NOMO-1 treated with DMSO at 0.1 percent for 48 hours (cell line): ENCODE results near the gene APEH.

Experiments
- DNase-seq: peaks from one replicate; lab custom pipeline; 2025; ENCODE audit not compliant: unreplicated experiment; lab: John Stamatoyannopoulos, UW

APEH gene

GRCh38 chr3:49723628-49724551 lies 49.7 kb downstream of the APEH start, which contains the start of gene GMPPB:
Gene GMPPB, minus strand, starts transcription at chr3:49723951. Its CDS starts 225 bp downstream, at chr3:49723726.
- peak; percentile 98 for DNase-seq

- DNase-seq: no peak
These were observed 50.4 kb downstream of the APEH start for GRCh38 chr3:49724586-49724985.

GRCh38 chr3:49725906-49726681 lies 51.9 kb downstream of the APEH start:
- DNase-seq: no peak

- DNase-seq: no peak
These were observed 53.2 kb downstream of the APEH start for GRCh38 chr3:49727154-49727923.

- DNase-seq: no peak
These were observed 53.8 kb downstream of the APEH start for GRCh38 chr3:49727924-49728361.

GRCh38 chr3:49729966-49730609 lies 55.9 kb downstream of the APEH start:
- DNase-seq: no peak

- no peak for DNase-seq
These were observed 58.4 kb downstream of the APEH start for GRCh38 chr3:49732597-49732996.

- DNase-seq: no peak
These were observed 59.4 kb downstream of the APEH start for GRCh38 chr3:49733551-49733950.
